Aorta (tissue), 5 donors: ENCODE measurements around the gene DDT. TPM values are rescaled to one million over a fixed set of nuclear protein-coding genes. Genes with fewer than 3 reads are reported as not detected.
"Not testable (repeated sequence)": the region's sequence is repeated elsewhere in the genome, so short reads cannot be mapped to it uniquely, and the experiment has no call there.

Experiments used
- ATAC-seq: fragments of 200-7000 bp; cut with Tn5 transposase; one replicate; pipeline ENCODE4 v1.9.1; 2022; ENCODE audit warnings: moderate library complexity; ENCODE audit not compliant: low FRiP score
- DNase-seq, 2 donors: peaks; one replicate each; pipeline ENCODE4 v3.0.0-alpha.2; 2020
- H3K27ac ChIP-seq, 2 donors: one replicate each; pipeline ENCODE4 v1.5.1; 2013; ENCODE audit warnings: low read length in 2 of 2, mild to moderate bottlenecking in 2 of 2, moderate library complexity in 2 of 2, control low read depth in 1 of 2, inconsistent platforms in 1 of 2, low read depth in 1 of 2
- H3K27me3 ChIP-seq, 2 donors: one replicate each; pipeline ENCODE4 v1.6.1; 2013; ENCODE audit warnings: control low read depth in 1 of 2, low read length in 1 of 2, mild to moderate bottlenecking in 1 of 2, moderate library complexity in 1 of 2; ENCODE audit not compliant: insufficient read depth in 2 of 2, control insufficient read depth in 1 of 2
- H3K36me3 ChIP-seq, 2 donors: one replicate each; pipeline ENCODE4 v1.6.1; 2013; ENCODE audit warnings: control low read depth in 1 of 2, low read length in 1 of 2, mild to moderate bottlenecking in 1 of 2; ENCODE audit not compliant: insufficient read depth in 2 of 2, control insufficient read depth in 1 of 2
- H3K4me1 ChIP-seq, 2 donors: one replicate each; pipeline ENCODE4 v1.6.1; 2013; ENCODE audit warnings: low read length in 2 of 2, control low read depth in 1 of 2, mild to moderate bottlenecking in 1 of 2, moderate library complexity in 1 of 2; ENCODE audit not compliant: insufficient read depth in 2 of 2, control insufficient read depth in 1 of 2
- H3K4me3 ChIP-seq, 2 donors: one replicate each; pipeline ENCODE4 v1.5.1; 2013; ENCODE audit warnings: low read length in 2 of 2, control low read depth in 1 of 2, mild to moderate bottlenecking in 1 of 2
- H3K9me3 ChIP-seq: one replicate; pipeline ENCODE4 v1.6.1; 2013; ENCODE audit warnings: mild to moderate bottlenecking, low read length; ENCODE audit not compliant: control insufficient read depth
- WGBS, 2 donors: extraction: QIAGEN DNeasy Blood & Tissue Kit; methylation state at CpG; one replicate each; pipeline ENCODE4 v1.1.7; 2013; 5-methylcytosine and 5-hydroxymethylcytosine counted together
- intact Hi-C, 2 donors: fragments of 100-400 bp; cut with DNase I; formaldehyde crosslinking; loops; one replicate each; pipeline versions ENCODE4 v1.14.2 to v1.15.0; 2022
- polyA plus RNA-seq, 2 donors: library from polyadenylated mRNA; stranded (reverse); fragments of 200-250 nt; gene quantifications; one replicate each; pipeline ENCODE4 v1.2.3, GENCODE V29; 2013
- total RNA-seq, 2 donors: library from RNA; stranded (reverse); fragmentation: NEBNext Ultra II Directional; extraction: Animal tissue kit (Norgen Biotek cat#: 25700); gene quantifications; one replicate each; pipeline ENCODE4 v1.2.1, GENCODE V29; 2021
- donor health status: healthy with polysubstance abuse.
- donor health status: Bipolar disorder and iron deficiency.
- donor health status: DM: no; HTN: no; CAD: no.
- donor health status: DM: no; HTN: no; CAD: no.
- donor health status: DM: yes; HTN: yes; CAD: no.

DDT gene
- total and polyA plus RNA-seq, 4 donors = 49.3 to 145 (median 79.7) TPM

GRCh38 chr22:23949764-23950163 lies 24.5 kb downstream of the DDT start:
- not testable (repeated sequence) for H3K27me3 ChIP-seq, H3K27ac ChIP-seq, DNase-seq, H3K4me1 ChIP-seq, H3K36me3 ChIP-seq, H3K9me3 ChIP-seq, ATAC-seq, H3K4me3 ChIP-seq
- intact Hi-C loops = loop anchor here in 1 of 2 donors (10.0 kb wide), 2 partner anchors 85 to 185 kb away; partner anchors contain the start of genes C22orf15 and CHCHD10
- 77 to 80% methylated on average over 18 of the region's 18 CpGs for WGBS, 2 donors

- H3K36me3 ChIP-seq, intact Hi-C loops, H3K4me1 ChIP-seq, ATAC-seq, H3K4me3 ChIP-seq, DNase-seq, H3K27me3 ChIP-seq, H3K27ac ChIP-seq, H3K9me3 ChIP-seq: not testable (repeated sequence)
- WGBS, 2 donors = 0 to 69% methylated on average over 1 to 3 of the region's 3 CpGs
Measured at GRCh38 chr22:23947391-23947790, 26.9 kb downstream of the DDT start.

GRCh38 chr22:23940166-23940565 lies 34.1 kb downstream of the DDT start:
- not testable (repeated sequence) for ATAC-seq, DNase-seq

GRCh38 chr22:23939017-23939357 lies 35.3 kb downstream of the DDT start:
- intact Hi-C loops = no loop called here
- no peaks in the 10 kb centered on the region for H3K9me3 ChIP-seq
- ATAC-seq = no peak

More at GRCh38 chr22:23940166-23940565, 34.1 kb downstream of the DDT start:
- H3K4me3 ChIP-seq, H3K27me3 ChIP-seq, H3K4me1 ChIP-seq, H3K27ac ChIP-seq, H3K36me3 ChIP-seq, intact Hi-C loops, H3K9me3 ChIP-seq: not testable (repeated sequence)
- 63% methylated on average over 5 of the region's 14 CpGs; no CpG with 5 or more reads in 1 of the 2 donors for WGBS, 2 donors

GRCh38 chr22:23938328-23939016 lies 35.8 kb downstream of the DDT start:
- intact Hi-C loops = no loop called here
- ATAC-seq = no peak
- Histone ChIP-seq H3K27ac (no peak overlapping the region), H3K4me3 (no peak overlapping the region), H3K36me3 (no peaks in the 10 kb centered on the region), H3K27me3 (no peaks in the 10 kb centered on the region), H3K9me3 (no peaks in the 10 kb centered on the region), H3K4me1 (no peaks in the 10 kb centered on the region)
- DNase-seq = no peak
- WGBS, 2 donors = 83 to 85% methylated on average over 5 of the region's 5 CpGs

More at GRCh38 chr22:23939017-23939357, 35.3 kb downstream of the DDT start:
- Histone ChIP-seq H3K27ac (no peak overlapping the region), H3K4me3 (no peak overlapping the region), H3K27me3 (no peaks in the 10 kb centered on the region), H3K36me3 (no peaks in the 10 kb centered on the region), H3K4me1 (no peaks in the 10 kb centered on the region)
- no peak for DNase-seq
- WGBS, 2 donors = 65 to 81% methylated on average over 3 of the region's 3 CpGs

- ATAC-seq (no peak), DNase-seq (no peak)
- 75 to 81% methylated on average over 14 of the region's 14 CpGs for WGBS, 2 donors
- Histone ChIP-seq H3K27me3 (no peaks in the 10 kb centered on the region), H3K9me3 (no peaks in the 10 kb centered on the region), H3K4me1 (no peaks in the 10 kb centered on the region), H3K27ac (no peak overlapping the region), H3K4me3 (no peak overlapping the region), H3K36me3 (peaks cover 2 to 4% of the 10 kb centered on the region in 2 donors)
- intact Hi-C loops = no loop called here
Measured at GRCh38 chr22:23926561-23926960, 47.7 kb downstream of the DDT start.

- Histone ChIP-seq H3K27ac (no peak overlapping the region), H3K4me1 (peaks cover 0 to 3% of the 10 kb centered on the region in 2 donors), H3K36me3 (peaks cover 2 to 4% of the 10 kb centered on the region in 2 donors), H3K9me3 (no peaks in the 10 kb centered on the region), H3K27me3 (no peaks in the 10 kb centered on the region), H3K4me3 (no peak overlapping the region)
- 93 to 98% methylated on average over 5 to 6 of the region's 6 CpGs for WGBS, 2 donors
- no peak for DNase-seq
- no peak for ATAC-seq
- intact Hi-C loops = no loop called here
Measured at GRCh38 chr22:23925020-23925606, 49.1 kb downstream of the DDT start.

- DNase-seq = no peak
- WGBS, 2 donors = 78 to 90% methylated on average over 2 of the region's 2 CpGs
- Histone ChIP-seq H3K36me3 (peaks cover 2 to 4% of the 10 kb centered on the region in 2 donors), H3K27me3 (no peaks in the 10 kb centered on the region), H3K27ac (no peak overlapping the region), H3K9me3 (no peaks in the 10 kb centered on the region), H3K4me3 (no peak overlapping the region), H3K4me1 (peaks cover 0 to 3% of the 10 kb centered on the region in 2 donors)
- ATAC-seq = no peak
- intact Hi-C loops = no loop called here
Measured at GRCh38 chr22:23922921-23923320, 51.3 kb downstream of the DDT start.
